ENCODE measurements around the gene RAPGEF6. TPM values are rescaled to one million over a fixed set of nuclear protein-coding genes. Genes with fewer than 3 reads are reported as not detected.
"Not testable (repeated sequence)": the region's sequence is repeated elsewhere in the genome, so short reads cannot be mapped to it uniquely, and the experiment has no call there.

Gene RAPGEF6
- polyA plus RNA-seq, 3 donors, result 12.6 to 16.7 (median 16.7) TPM

DNA sequence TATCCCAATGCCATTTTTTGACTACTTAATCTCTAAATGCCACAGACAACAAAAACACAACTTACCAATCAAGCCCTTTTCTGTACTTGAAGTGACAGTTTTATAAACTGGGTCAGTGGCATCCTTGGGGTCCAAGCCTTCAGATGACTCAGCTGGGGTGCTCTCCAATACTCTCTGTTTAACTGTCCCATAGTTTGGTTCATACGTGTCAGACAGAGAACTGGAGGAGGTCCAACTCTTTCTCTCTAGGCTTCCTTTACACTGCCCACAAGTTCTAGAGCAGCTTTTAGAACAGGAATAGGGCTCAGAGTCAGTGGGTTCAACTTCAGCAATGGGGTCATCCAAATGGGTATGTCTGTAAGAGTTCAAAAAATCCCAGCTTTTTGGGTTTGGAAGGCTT lies 204.2 kb downstream of the RAPGEF6 start:
- DNase-seq, result no peak

DNA sequence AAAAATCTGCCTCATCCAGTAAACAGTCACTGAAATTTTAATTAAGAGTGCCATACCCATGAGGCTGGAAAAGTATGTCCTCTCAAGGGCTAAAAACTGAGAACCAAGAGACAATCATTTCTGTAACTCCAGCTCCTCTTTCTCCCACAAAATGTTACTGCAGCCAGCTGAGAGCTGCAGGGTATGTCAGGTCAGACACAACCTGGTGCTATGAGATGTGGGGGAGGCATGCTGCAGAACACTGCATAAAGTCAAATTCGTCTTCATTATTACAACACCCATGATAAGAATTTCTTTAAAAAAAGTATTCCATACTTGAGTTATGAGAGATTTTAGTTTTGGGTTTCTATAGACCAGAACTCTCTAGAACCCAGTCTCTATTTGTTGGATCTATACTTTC lies 209.0 kb downstream of the RAPGEF6 start:
- no peak for DNase-seq

- DNase-seq, result no peak
Measured at GRCh38 chr5:131423056-131423455, 212.0 kb downstream of the RAPGEF6 start.

DNA sequence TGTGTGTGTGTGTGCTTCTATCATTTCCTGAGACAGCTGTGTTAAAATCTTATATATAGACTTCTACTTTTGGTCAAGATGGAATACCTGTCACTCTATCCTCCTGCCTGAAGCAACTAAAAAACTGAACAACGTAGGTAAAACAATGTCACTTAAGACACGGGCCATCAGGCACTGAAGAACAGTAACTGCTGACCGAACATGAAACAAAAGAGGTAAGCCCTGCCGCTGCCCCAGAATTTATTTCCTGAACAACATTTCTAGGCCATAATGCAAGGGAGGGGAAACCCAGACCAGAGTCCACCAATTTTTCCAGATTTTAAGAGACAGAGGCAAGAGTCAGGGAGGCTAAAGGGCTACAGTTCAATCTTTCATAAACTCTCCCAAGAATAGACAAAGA lies 215.2 kb downstream of the RAPGEF6 start:
- DNase-seq, result no peak

DNA sequence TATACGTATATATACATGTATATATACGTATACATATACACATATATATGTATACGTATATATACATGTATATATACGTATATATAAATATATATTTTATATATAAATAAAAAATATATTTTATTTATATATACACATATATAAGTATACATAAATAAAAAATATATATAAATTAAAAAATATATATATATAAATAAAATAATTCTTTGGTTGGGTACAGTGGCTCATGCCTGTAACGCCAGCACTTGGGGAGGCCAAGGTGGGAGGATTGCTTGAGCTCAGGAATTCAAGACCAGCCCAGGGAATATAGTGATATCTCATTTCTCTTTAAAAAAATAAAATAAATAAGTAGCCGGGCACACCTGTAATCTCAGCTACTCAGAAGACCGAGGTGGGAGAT lies 216.2 kb downstream of the RAPGEF6 start:
- DNase-seq, result no peak

GRCh38 chr5:131417240-131417869 lies 217.7 kb downstream of the RAPGEF6 start:
- DNase-seq, result peak; percentile 69

GRCh38 chr5:131416729-131417128 lies 218.3 kb downstream of the RAPGEF6 start:
- DNase-seq, result no peak

- no peak for DNase-seq
Measured at GRCh38 chr5:131413605-131414559, 221.1 kb downstream of the RAPGEF6 start.

DNA sequence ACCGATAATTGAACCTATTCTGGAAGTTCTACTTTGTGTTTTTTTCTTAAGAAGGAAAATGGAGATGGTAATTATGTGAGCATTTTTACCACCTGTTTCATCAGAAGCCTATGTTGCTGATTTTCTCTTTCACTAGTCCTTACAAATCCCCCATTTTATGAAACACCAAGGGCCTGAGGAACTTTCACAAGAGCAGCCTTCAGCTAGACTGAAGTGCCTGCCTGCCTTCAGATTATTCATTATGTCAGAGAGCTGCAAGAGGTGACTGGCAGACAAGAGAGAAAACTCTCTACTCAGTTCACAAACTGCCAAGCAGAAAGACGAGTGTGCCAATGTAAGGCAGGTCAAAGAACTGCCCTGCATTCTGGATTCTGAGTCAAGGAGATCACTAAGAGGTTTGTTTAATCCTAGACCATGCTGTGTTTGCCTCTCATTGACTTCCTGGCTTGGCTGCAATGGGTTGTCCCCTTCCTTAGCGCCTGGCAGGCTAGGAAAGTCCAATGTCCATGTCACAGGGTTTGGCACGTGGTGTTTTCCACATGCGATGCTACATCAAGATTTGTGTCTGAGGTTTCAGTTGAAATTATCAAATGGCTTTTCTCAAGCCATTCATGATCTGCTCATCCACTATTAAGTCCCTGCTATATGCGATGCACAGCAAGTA lies 227.9 kb downstream of the RAPGEF6 start:
- DNase-seq, result no peak

DNA sequence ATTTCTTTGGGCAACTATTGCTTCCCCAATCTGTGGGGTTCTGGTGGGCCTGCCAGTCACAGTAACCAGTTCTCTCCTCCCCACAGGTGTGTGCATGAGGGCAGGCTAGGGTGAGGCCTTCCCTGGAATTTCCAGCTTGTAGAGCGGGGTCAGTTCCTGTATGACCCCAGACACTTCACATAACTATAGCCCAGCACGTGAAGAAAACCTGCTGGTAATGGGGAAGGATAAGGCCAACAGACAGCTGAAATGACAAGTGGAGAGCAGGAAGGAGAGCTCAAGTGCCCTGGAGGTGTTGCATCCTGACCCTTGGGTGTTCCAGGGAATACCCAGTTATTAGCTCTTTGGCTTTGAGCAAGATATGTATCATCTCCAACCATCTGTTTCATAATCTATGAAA lies 229.0 kb downstream of the RAPGEF6 start:
- DNase-seq, result no peak

DNA sequence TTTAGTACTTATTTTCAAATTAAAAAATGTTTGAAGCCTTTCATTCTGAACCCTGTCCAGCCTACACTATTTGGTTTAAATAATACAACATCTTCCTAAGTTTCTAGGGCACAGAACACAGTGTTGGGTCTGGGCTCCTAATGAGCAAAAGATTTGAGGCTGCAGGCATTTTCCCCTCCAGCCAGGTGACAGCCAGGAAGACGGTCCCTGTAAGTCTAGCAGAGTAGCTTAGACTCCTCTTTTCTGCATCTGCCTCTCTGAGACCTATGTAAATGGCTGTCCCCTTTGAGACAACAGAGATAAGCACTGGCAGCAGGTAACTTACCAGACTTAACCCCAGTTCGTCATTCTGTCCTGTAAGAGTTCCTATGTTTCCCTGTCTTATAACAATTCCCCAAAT lies 229.4 kb downstream of the RAPGEF6 start:
- no peak for DNase-seq

GRCh38 chr5:131400585-131400984 lies 234.4 kb downstream of the RAPGEF6 start:
- DNase-seq, result no peak

- DNase-seq, result not testable (repeated sequence)
Measured at GRCh38 chr5:131399007-131399406, 236.0 kb downstream of the RAPGEF6 start.

- no peak for DNase-seq
Measured at GRCh38 chr5:131396630-131397273, 238.3 kb downstream of the RAPGEF6 start.

GRCh38 chr5:131396015-131396414 lies 239.0 kb downstream of the RAPGEF6 start:
- DNase-seq, result no peak

DNA sequence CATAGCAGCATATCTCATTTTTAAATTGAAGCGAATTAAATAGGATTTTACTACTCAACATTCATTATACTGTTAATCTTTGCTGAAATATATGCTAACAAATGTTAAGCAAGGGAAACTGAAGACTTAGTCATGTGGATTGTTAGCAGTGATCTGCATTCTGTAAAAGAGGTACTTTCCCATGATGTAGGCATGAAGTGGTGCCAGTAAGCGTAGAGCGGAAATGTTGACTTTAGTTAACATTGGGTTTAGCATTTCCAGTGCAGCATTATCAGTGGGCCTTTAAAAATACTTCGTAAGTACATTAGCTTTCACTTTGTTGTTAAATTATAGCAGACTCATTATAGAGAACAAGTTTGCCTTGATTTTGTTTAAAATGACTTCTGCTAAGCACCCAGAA lies 240.9 kb downstream of the RAPGEF6 start:
- DNase-seq, result no peak

- no peak for DNase-seq
Measured at GRCh38 chr5:131393498-131393968, 241.5 kb downstream of the RAPGEF6 start.

DNA sequence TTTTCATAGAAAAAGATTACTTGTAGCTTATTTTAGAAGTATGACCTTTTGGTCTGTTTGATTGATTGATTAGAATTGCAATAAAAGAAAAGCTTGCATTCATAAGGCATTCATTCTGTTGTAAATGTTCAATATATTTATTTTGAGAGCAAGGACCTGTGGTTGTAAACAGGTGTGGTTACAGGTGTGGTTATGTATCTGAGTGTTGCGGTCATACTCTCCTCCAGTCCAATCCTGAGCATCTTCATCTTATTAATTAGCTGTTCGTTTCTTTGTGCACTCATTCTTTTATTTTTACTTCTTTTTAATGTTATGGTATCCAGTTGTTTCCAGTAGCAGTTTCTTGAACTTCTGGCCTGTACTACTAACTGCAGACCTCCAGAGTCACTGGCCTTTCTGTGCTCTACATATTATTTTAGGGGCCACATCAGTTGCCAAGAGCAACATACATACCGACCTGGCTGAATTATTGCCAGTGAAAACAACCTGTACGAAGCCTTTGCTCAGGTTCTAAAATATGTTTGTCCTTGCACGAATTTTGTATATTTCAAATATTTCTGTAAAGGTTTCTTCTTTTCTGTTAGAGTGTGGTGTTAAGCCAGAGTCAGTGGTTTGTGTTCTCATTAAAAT lies 242.4 kb downstream of the RAPGEF6 start:
- DNase-seq, result no peak

- no peak for DNase-seq
Measured at GRCh38 chr5:131389869-131390265, 245.2 kb downstream of the RAPGEF6 start.

DNA sequence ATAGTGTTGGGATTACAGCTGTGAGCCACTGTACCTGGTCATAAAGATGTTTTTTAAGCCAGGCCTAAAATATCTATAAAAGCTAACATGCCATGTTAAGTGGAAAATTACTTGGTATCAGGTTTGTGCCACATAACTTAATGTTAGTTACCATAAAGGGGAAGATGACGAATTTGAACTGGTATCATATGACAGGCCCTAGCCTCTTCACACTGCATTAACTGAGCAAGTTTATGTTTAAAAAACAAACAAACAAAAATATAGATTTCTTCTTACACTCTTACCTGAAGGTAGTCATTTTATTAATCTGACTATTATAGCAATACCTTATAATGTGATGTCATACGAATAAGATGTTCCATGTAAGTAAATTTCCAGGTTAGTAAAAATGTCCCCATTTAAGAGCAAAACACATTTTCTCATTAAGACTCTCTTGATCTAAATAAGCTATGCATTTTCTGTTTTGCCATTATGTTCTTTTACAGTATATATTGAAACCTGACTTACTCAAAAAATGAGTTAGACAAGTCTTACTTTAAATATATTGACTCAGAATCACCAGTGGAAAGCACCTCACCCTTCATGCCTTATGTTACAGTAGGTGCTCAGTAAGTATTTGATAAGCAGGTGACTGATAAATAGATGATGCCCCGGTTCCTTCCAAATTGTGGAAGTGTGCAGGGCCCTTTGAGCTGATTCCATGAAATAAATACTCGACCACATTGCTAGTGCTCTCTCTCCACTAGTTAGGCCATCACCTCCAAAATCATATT lies 245.7 kb downstream of the RAPGEF6 start:
- DNase-seq, result no peak

DNA sequence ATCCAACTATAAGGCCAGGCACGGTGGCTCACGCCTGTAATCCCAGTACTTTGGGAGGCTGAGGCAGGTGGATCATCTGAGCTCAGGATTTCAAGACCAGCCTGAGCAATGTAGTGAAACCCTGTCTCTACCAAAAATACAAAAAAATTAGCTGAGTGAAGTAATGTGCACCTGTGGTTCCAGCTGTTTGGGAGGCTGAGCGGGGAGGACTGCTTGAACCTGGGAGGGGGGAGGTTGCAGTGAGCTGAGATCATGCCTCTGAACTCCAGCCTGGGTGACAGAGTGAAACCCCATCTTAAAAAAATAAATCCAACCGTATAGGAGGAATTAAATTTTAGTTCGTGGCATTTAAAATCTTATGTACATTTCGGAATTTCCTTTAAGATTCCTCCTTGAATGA lies 247.8 kb downstream of the RAPGEF6 start:
- no peak for DNase-seq
